ENCODE results near the gene DBT. TPM values are rescaled to one million over a fixed set of nuclear protein-coding genes. Genes with fewer than 3 reads are reported as not detected.

Gene DBT
- total RNA-seq, 1 donor from 2014 or later, result 2.3 TPM

- H3K27me3 ChIP-seq, result no peaks in the 10 kb centered on the region
- no peak overlapping the region for H3K4me3 ChIP-seq
- peaks cover 52 to 72% of the 10 kb centered on the region in 2 donors for H3K36me3 ChIP-seq
- no peaks in the 10 kb centered on the region for H3K4me1 ChIP-seq
- intact Hi-C loops (cut with DNase I), result no loop called here
- H3K9me3 ChIP-seq, result no peaks in the 10 kb centered on the region
- no peak overlapping the region for H3K27ac ChIP-seq
- no peak for TF ChIP-seq CTCF (IDR thresholded peaks at IDR 0.05)
- DNase-seq (ENCODE audit: low spot score in 2 of 2), result no peak
These were observed 37.5 kb upstream of the DBT start for GRCh38 chr1:100287162-100287561.

- Histone ChIP-seq H3K4me1 (no peaks in the 10 kb centered on the region), H3K27ac (no peak overlapping the region), H3K4me3 (no peak overlapping the region), H3K27me3 (no peaks in the 10 kb centered on the region), H3K9me3 (no peaks in the 10 kb centered on the region), H3K36me3 (peaks cover 52 to 65% of the 10 kb centered on the region in 2 donors)
- no peak for TF ChIP-seq CTCF (IDR thresholded peaks at IDR 0.05)
- intact Hi-C loops (cut with DNase I), result no loop called here
- DNase-seq (ENCODE audit: low spot score in 2 of 2), result no peak
These were observed 35.0 kb upstream of the DBT start for GRCh38 chr1:100284591-100284990.

GRCh38 chr1:100279954-100280682 lies 30.5 kb upstream of the DBT start:
- no peak overlapping the region for H3K27ac ChIP-seq
- no peak for DNase-seq (ENCODE audit: low spot score in 2 of 2)
- no peaks in the 10 kb centered on the region for H3K9me3 ChIP-seq
- H3K4me1 ChIP-seq, result no peaks in the 10 kb centered on the region
- no peak overlapping the region for H3K4me3 ChIP-seq
- no peak for TF ChIP-seq CTCF (IDR thresholded peaks at IDR 0.05)
- intact Hi-C loops (cut with DNase I), result no loop called here
- H3K36me3 ChIP-seq, result peaks cover 59 to 71% of the 10 kb centered on the region in 2 donors
- no peaks in the 10 kb centered on the region for H3K27me3 ChIP-seq

- Histone ChIP-seq H3K9me3 (no peaks in the 10 kb centered on the region), H3K36me3 (peaks cover 59 to 68% of the 10 kb centered on the region in 2 donors), H3K27ac (no peak overlapping the region), H3K27me3 (no peaks in the 10 kb centered on the region), H3K4me3 (no peak overlapping the region), H3K4me1 (no peaks in the 10 kb centered on the region)
- no peak for DNase-seq (ENCODE audit: low spot score in 2 of 2)
- intact Hi-C loops (cut with DNase I), result no loop called here
- no peak for TF ChIP-seq CTCF (IDR thresholded peaks at IDR 0.05)
These were observed 29.8 kb upstream of the DBT start for GRCh38 chr1:100279358-100279923.

GRCh38 chr1:100277866-100278265 lies 28.2 kb upstream of the DBT start:
- no peak overlapping the region for H3K27ac ChIP-seq
- intact Hi-C loops (cut with DNase I), result no loop called here
- no peak for TF ChIP-seq CTCF (IDR thresholded peaks at IDR 0.05)
- peaks cover 66 to 77% of the 10 kb centered on the region in 2 donors for H3K36me3 ChIP-seq
- no peak overlapping the region for H3K4me3 ChIP-seq
- H3K27me3 ChIP-seq, result no peaks in the 10 kb centered on the region
- DNase-seq (ENCODE audit: low spot score in 2 of 2), result no peak
- H3K4me1 ChIP-seq, result no peaks in the 10 kb centered on the region
- no peaks in the 10 kb centered on the region for H3K9me3 ChIP-seq
